ENCODE results near the gene EFNA4.

Gene EFNA4

GRCh38 chr1:155082301-155083051 is 18.9 kb downstream of the EFNA4 start:
- no peaks in the 10 kb centered on the region for H3K79me1 ChIP-seq (replicated peaks; ENCODE audit: low read length, poor library complexity, severe bottlenecking)
- no peak overlapping the region for H2AK5ac ChIP-seq (ENCODE audit: low read length, severe bottlenecking)
- no peak overlapping the region for H3K27ac ChIP-seq (ENCODE audit: low read length, poor library complexity, severe bottlenecking)
- H4K8ac ChIP-seq (ENCODE audit: low read length), result no peak overlapping the region
- H2BK5ac ChIP-seq (ENCODE audit: low read depth, low read length, poor library complexity, severe bottlenecking), result no peak overlapping the region
- H3K4me3 ChIP-seq (ENCODE audit: insufficient read depth in 1 of 2, low read depth in 1 of 2, low read length in 2 of 2), result no peak overlapping the region
- peak overlapping the region; percentile 41 for H3K4me2 ChIP-seq (ENCODE audit: low read length, poor library complexity, severe bottlenecking)
- peaks cover 57 to 60% of the 10 kb centered on the region in 2 experiments for H3K27me3 ChIP-seq (ENCODE audit: control insufficient read depth in 1 of 2, insufficient read depth in 1 of 2, low read length in 2 of 2)
- no peak overlapping the region for H3K14ac ChIP-seq (ENCODE audit: low read length in 2 of 2)
- H2BK15ac ChIP-seq (ENCODE audit: low read depth, poor library complexity, severe bottlenecking), result no peak overlapping the region
- H3K9me3 ChIP-seq (ENCODE audit: control insufficient read depth, low read length), result no peaks in the 10 kb centered on the region
- H2BK120ac ChIP-seq (ENCODE audit: low read depth, low read length), result no peak overlapping the region
- peak overlapping the region in 1 of 2 experiments; percentile 91 for H3K23ac ChIP-seq (ENCODE audit: low read length in 2 of 2)
- no peak overlapping the region for H3K4ac ChIP-seq (ENCODE audit: low read depth in 1 of 2, low read length in 2 of 2)
- no peak overlapping the region for H2BK12ac ChIP-seq (ENCODE audit: low read length in 2 of 2)
- peaks cover 0 to 4% of the 10 kb centered on the region in 2 experiments for H3K36me3 ChIP-seq (ENCODE audit: control insufficient read depth in 1 of 2, insufficient read depth in 2 of 2, low read depth in 1 of 2, low read length in 2 of 2)
- H3K4me1 ChIP-seq (ENCODE audit: control insufficient read depth, insufficient read depth, low read depth, low read length), result peaks cover 67% of the 10 kb centered on the region
- DNase-seq, result no peak
- no peak overlapping the region for H4K91ac ChIP-seq (ENCODE audit: low read length)
- H3K18ac ChIP-seq (ENCODE audit: low read depth in 1 of 2, low read length in 2 of 2), result no peak overlapping the region
- H3K9ac ChIP-seq (ENCODE audit: low read length), result no peak overlapping the region
- no peak overlapping the region for H2AFZ ChIP-seq (ENCODE audit: low read depth, low read length)
- whole genome bisulfite sequencing, result 7% methylated on average over 31 of the region's 36 CpGs

- Histone ChIP-seq H3K18ac (ENCODE audit: low read depth in 1 of 2, low read length in 2 of 2) (no peak overlapping the region), H4K91ac (ENCODE audit: low read length) (peak overlapping the region; percentile 31), H3K9ac (ENCODE audit: low read length) (no peak overlapping the region), H3K9me3 (ENCODE audit: control insufficient read depth, low read length) (no peaks in the 10 kb centered on the region), H2AK5ac (ENCODE audit: low read length, severe bottlenecking) (no peak overlapping the region), H3K4me1 (ENCODE audit: control insufficient read depth, insufficient read depth, low read depth, low read length) (peaks cover 67% of the 10 kb centered on the region), H3K4me2 (ENCODE audit: low read length, poor library complexity, severe bottlenecking) (no peak overlapping the region), H3K27me3 (ENCODE audit: control insufficient read depth in 1 of 2, insufficient read depth in 1 of 2, low read length in 2 of 2) (peaks cover 54 to 57% of the 10 kb centered on the region in 2 experiments), H2BK120ac (ENCODE audit: low read depth, low read length) (no peak overlapping the region), H2AFZ (ENCODE audit: low read depth, low read length) (no peak overlapping the region), H3K4ac (ENCODE audit: low read depth in 1 of 2, low read length in 2 of 2) (no peak overlapping the region), H3K27ac (ENCODE audit: low read length, poor library complexity, severe bottlenecking) (no peak overlapping the region), H2BK5ac (ENCODE audit: low read depth, low read length, poor library complexity, severe bottlenecking) (no peak overlapping the region), H3K23ac (ENCODE audit: low read length in 2 of 2) (peak overlapping the region in 1 of 2 experiments; percentile 26), H3K4me3 (ENCODE audit: insufficient read depth in 1 of 2, low read depth in 1 of 2, low read length in 2 of 2) (no peak overlapping the region), H2BK12ac (ENCODE audit: low read length in 2 of 2) (peak overlapping the region in 1 of 2 experiments; percentile 11), H3K36me3 (ENCODE audit: control insufficient read depth in 1 of 2, insufficient read depth in 2 of 2, low read depth in 1 of 2, low read length in 2 of 2) (peaks cover 0 to 4% of the 10 kb centered on the region in 2 experiments), H2BK15ac (ENCODE audit: low read depth, poor library complexity, severe bottlenecking) (no peak overlapping the region), H3K79me1 (replicated peaks; ENCODE audit: low read length, poor library complexity, severe bottlenecking) (no peaks in the 10 kb centered on the region), H4K8ac (ENCODE audit: low read length) (no peak overlapping the region), H3K14ac (ENCODE audit: low read length in 2 of 2) (no peak overlapping the region)
- 75% methylated on average over 6 of the region's 6 CpGs for WGBS
- no peak for DNase-seq
Measured at GRCh38 chr1:155083052-155083541, 19.6 kb downstream of the EFNA4 start.

- Histone ChIP-seq H3K4me3 (ENCODE audit: insufficient read depth in 1 of 2, low read depth in 1 of 2, low read length in 2 of 2) (peak overlapping the region in 1 of 2 experiments; percentile 84), H4K91ac (ENCODE audit: low read length) (no peak overlapping the region), H3K79me1 (replicated peaks; ENCODE audit: low read length, poor library complexity, severe bottlenecking) (no peaks in the 10 kb centered on the region), H3K18ac (ENCODE audit: low read depth in 1 of 2, low read length in 2 of 2) (no peak overlapping the region), H3K23ac (ENCODE audit: low read length in 2 of 2) (no peak overlapping the region), H2AK5ac (ENCODE audit: low read length, severe bottlenecking) (no peak overlapping the region), H2BK15ac (ENCODE audit: low read depth, poor library complexity, severe bottlenecking) (peak overlapping the region; percentile 21), H3K4me2 (ENCODE audit: low read length, poor library complexity, severe bottlenecking) (peak overlapping the region; percentile 62), H3K27ac (ENCODE audit: low read length, poor library complexity, severe bottlenecking) (no peak overlapping the region), H3K4ac (ENCODE audit: low read depth in 1 of 2, low read length in 2 of 2) (peak overlapping the region in 1 of 2 experiments; percentile 37), H2AFZ (ENCODE audit: low read depth, low read length) (peak overlapping the region; percentile 44), H2BK5ac (ENCODE audit: low read depth, low read length, poor library complexity, severe bottlenecking) (no peak overlapping the region), H3K36me3 (ENCODE audit: control insufficient read depth in 1 of 2, insufficient read depth in 2 of 2, low read depth in 1 of 2, low read length in 2 of 2) (peaks cover 0 to 4% of the 10 kb centered on the region in 2 experiments), H3K14ac (ENCODE audit: low read length in 2 of 2) (peak overlapping the region in 1 of 2 experiments; percentile 6), H3K4me1 (ENCODE audit: control insufficient read depth, insufficient read depth, low read depth, low read length) (peaks cover 59% of the 10 kb centered on the region), H4K8ac (ENCODE audit: low read length) (peak overlapping the region; percentile 65), H3K9ac (ENCODE audit: low read length) (peak overlapping the region; percentile 81), H3K27me3 (ENCODE audit: control insufficient read depth in 1 of 2, insufficient read depth in 1 of 2, low read length in 2 of 2) (peaks cover 51 to 52% of the 10 kb centered on the region in 2 experiments), H2BK12ac (ENCODE audit: low read length in 2 of 2) (peak overlapping the region in 1 of 2 experiments; percentile 0), H2BK120ac (ENCODE audit: low read depth, low read length) (no peak overlapping the region), H3K9me3 (ENCODE audit: control insufficient read depth, low read length) (no peaks in the 10 kb centered on the region)
- peak; percentile 48 for DNase-seq
- WGBS, result 46% methylated on average over 16 of the region's 21 CpGs
Measured at GRCh38 chr1:155083865-155084721, 20.6 kb downstream of the EFNA4 start.

All from mesenchymal stem cell (in vitro differentiated cells and primary cell).